SK-N-SH (cell line): ENCODE results near the gene DLEU7. TPM values are rescaled to one million over a fixed set of nuclear protein-coding genes. Genes with fewer than 3 reads are reported as not detected.
A peak's percentile ranks its signal among the peaks of the same experiment; 100 is the strongest.

ENCODE experiments used
- CTCF ChIA-PET: fragments of 300-600, 350-600 bp; formaldehyde crosslinking; extraction: SDS; loops from one replicate; lab custom pipeline; 2021; lab: Yijun Ruan, JAX
- POLR2A ChIA-PET: fragments of 350-600 bp; sonication (Branson Sonifier 250); formaldehyde crosslinking; extraction: SDS; loops from one replicate; lab custom pipeline; 2020; ENCODE audit warnings: antibody characterized with exemption, inconsistent platforms; lab: Yijun Ruan, JAX
- DNase-seq: peaks from one replicate; pipeline ENCODE4 v3.0.0; 2012
- H2AFZ ChIP-seq: fragments of 200-600 bp; sonication (generic); 2 replicates; pipeline ENCODE4 v1.8.1; 2016; ENCODE audit warnings: antibody characterized with exemption, mild to moderate bottlenecking, low read depth
- H3F3A ChIP-seq: fragments of 200-600 bp; sonication (generic); replicated peaks from 2 replicates; pipeline ENCODE3; 2016; ENCODE audit warnings: antibody characterized with exemption, mild to moderate bottlenecking; ENCODE audit not compliant: insufficient read depth
- H3K27ac ChIP-seq, 2 experiments: fragments of 200-500 bp in 1 of 2; fragments of 200-600 bp in 1 of 2; sonication (Bioruptor generic) in 1 of 2; sonication (generic), shearing (Covaris generic) in 1 of 2; 2 replicates each; pipeline versions ENCODE4 v1.5.1 to v1.6.1; 2014 to 2016; ENCODE audit warnings: low read depth in 2 of 2, inconsistent platforms in 1 of 2, low read length in 1 of 2, mild to moderate bottlenecking in 1 of 2, mixed read lengths in 1 of 2
- H3K27me3 ChIP-seq: fragments of 200-600 bp; sonication (generic), shearing (Covaris generic); 2 replicates; pipeline ENCODE4 v1.6.1; 2016; ENCODE audit warnings: mixed run types; ENCODE audit not compliant: insufficient read depth
- H3K36me3 ChIP-seq, 2 experiments: fragments of 200-500 bp in 1 of 2; fragments of 200-600 bp in 1 of 2; sonication (Bioruptor generic) in 1 of 2; sonication (generic) in 1 of 2; replicated peaks in 1 of 2; 2 replicates each; pipeline versions ENCODE3 to v1.5.1; 2014 to 2016; ENCODE audit warnings: low read length in 1 of 2, mild to moderate bottlenecking in 1 of 2; ENCODE audit not compliant: insufficient read depth in 2 of 2, control insufficient read depth in 1 of 2
- H3K4me1 ChIP-seq, 2 experiments: fragments of 200-500 bp in 1 of 2; fragments of 200-600 bp in 1 of 2; sonication (Bioruptor generic) in 1 of 2; sonication (generic), shearing (Covaris generic) in 1 of 2; 2 replicates each; pipeline versions ENCODE4 v1.5.1 to v1.6.1; 2014 to 2016; ENCODE audit warnings: low read depth in 1 of 2, low read length in 1 of 2, mixed run types in 1 of 2; ENCODE audit not compliant: insufficient read depth in 2 of 2, control insufficient read depth in 1 of 2
- H3K4me2 ChIP-seq: fragments of 200-600 bp; sonication (generic), shearing (Covaris generic); 2 replicates; pipeline ENCODE4 v1.6.1; 2017; ENCODE audit warnings: mixed run types
- H3K4me3 ChIP-seq, 2 experiments: fragments of 200-500 bp in 1 of 2; fragments of 200-600 bp in 1 of 2; sonication (Bioruptor generic) in 1 of 2; sonication (generic), shearing (Covaris generic) in 1 of 2; 2 replicates each; pipeline versions ENCODE4 v1.5.1 to v1.8.1; 2014 to 2016; ENCODE audit warnings: low read depth in 2 of 2, inconsistent platforms in 1 of 2, low read length in 1 of 2, mild to moderate bottlenecking in 1 of 2, mixed read lengths in 1 of 2, moderate library complexity in 1 of 2
- H3K79me2 ChIP-seq: fragments of 200-600 bp; sonication (generic); 2 replicates; pipeline ENCODE4 v1.8.1; 2017; ENCODE audit warnings: mild to moderate bottlenecking; ENCODE audit not compliant: insufficient read depth
- H3K9ac ChIP-seq: fragments of 200-600 bp; sonication (generic); 2 replicates; pipeline ENCODE4 v1.6.1; 2017; ENCODE audit warnings: mixed run types
- H3K9me2 ChIP-seq: fragments of 200-600 bp; sonication (generic); 2 replicates; pipeline ENCODE4 v1.6.1; 2017; ENCODE audit warnings: mixed run types
- H3K9me3 ChIP-seq: fragments of 200-600 bp; sonication (generic); 2 replicates; pipeline ENCODE4 v1.6.1; 2017; ENCODE audit warnings: mixed run types, mild to moderate bottlenecking, moderate library complexity
- H4K20me1 ChIP-seq: fragments of 200-600 bp; sonication (generic); 2 replicates; pipeline ENCODE4 v1.6.1; 2017; ENCODE audit warnings: mild to moderate bottlenecking, mixed run types; ENCODE audit not compliant: insufficient read depth
- FOXM1 ChIP-seq: IDR thresholded peaks from 2 replicates; pipeline ENCODE4 v1.4.0; 2012; ENCODE audit warnings: low read depth, mild to moderate bottlenecking
- MEF2A ChIP-seq: IDR thresholded peaks from 2 replicates; pipeline ENCODE4 v1.4.0; 2012; ENCODE audit warnings: low read depth, borderline replicate concordance
- NFIC ChIP-seq: IDR thresholded peaks from 2 replicates; pipeline ENCODE4 v1.4.0; 2012; ENCODE audit warnings: borderline replicate concordance
- NRF1 ChIP-seq: IDR thresholded peaks from 2 replicates; pipeline ENCODE4 v1.6.1; 2012; ENCODE audit warnings: low read depth, mild to moderate bottlenecking, low read length
- RAD21 ChIP-seq: IDR thresholded peaks from 2 replicates; pipeline ENCODE4 v1.6.1; 2012; ENCODE audit warnings: mild to moderate bottlenecking, low read length
- RCOR1 ChIP-seq: fragments of 150-350 bp; IDR thresholded peaks from 2 replicates; pipeline ENCODE4 v1.6.1; 2017; ENCODE audit warnings: antibody characterized with exemption, low read length
- TEAD4 ChIP-seq: IDR thresholded peaks from 2 replicates; pipeline ENCODE4 v1.4.0; 2012; ENCODE audit warnings: mild to moderate bottlenecking, borderline replicate concordance; ENCODE audit not compliant: insufficient read depth
- WGBS: methylation state at CpG from one replicate; pipeline ENCODE4 v1.1.6; 2017; ENCODE audit warnings: low lambda C conversion rate; 5-methylcytosine and 5-hydroxymethylcytosine counted together
- polyA plus RNA-seq, 3 experiments: library from polyadenylated mRNA; depleted of rRNA; stranded (reverse); fragments of >200 nt; gene quantifications; 2 replicates each; pipeline ENCODE4 v1.2.3, GENCODE V29; 2012
- TF ChIP-seq, protein P1 (sequence below): IDR thresholded peaks from 2 replicates; pipeline ENCODE4 v1.6.1; 2012; ENCODE audit warnings: mild to moderate bottlenecking, low read depth, low read length, moderate library complexity
- TF ChIP-seq, protein P2 (sequence below): IDR thresholded peaks from 2 replicates; pipeline ENCODE4 v1.4.0; 2012; ENCODE audit warnings: low read depth
- TF ChIP-seq, protein P3 (sequence below): fragments of 200-600 bp; sonication (generic); IDR thresholded peaks from 2 replicates; pipeline ENCODE4 v1.6.1; 2017; ENCODE audit warnings: antibody characterized with exemption, mild to moderate bottlenecking, moderate library complexity
- TF ChIP-seq, protein P4 (sequence below): IDR thresholded peaks from 2 replicates; pipeline ENCODE4 v1.4.0; 2012; ENCODE audit warnings: low read depth, borderline replicate concordance

The DLEU7 gene
- polyA plus RNA-seq, 1 of the 3 experiments (the other 2 are of a cell fraction) = not detected

DNA sequence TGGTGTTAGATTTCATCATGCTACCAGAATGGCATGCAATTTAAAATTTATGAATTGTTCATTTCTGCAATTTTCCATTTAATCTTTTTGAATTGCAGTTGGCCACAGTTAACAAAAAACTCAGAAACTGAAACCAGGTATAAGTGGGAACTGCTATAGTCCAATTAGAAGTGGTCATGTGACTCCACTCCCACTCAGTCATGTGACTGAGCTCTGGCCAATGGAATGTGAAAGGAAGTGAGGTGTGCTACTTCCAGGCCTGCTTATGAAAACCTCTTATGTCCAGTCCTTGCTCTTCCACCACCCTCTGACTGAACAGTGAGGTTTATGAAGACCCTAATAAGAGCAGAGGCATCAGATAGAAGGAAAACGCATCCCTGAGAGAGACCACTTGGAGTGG, 47.0 kb downstream of the DLEU7 start:
- TF ChIP-seq RAD21 (no peak), NRF1 (no peak), NFIC (no peak)
- TF ChIP-seq, protein P1, sequence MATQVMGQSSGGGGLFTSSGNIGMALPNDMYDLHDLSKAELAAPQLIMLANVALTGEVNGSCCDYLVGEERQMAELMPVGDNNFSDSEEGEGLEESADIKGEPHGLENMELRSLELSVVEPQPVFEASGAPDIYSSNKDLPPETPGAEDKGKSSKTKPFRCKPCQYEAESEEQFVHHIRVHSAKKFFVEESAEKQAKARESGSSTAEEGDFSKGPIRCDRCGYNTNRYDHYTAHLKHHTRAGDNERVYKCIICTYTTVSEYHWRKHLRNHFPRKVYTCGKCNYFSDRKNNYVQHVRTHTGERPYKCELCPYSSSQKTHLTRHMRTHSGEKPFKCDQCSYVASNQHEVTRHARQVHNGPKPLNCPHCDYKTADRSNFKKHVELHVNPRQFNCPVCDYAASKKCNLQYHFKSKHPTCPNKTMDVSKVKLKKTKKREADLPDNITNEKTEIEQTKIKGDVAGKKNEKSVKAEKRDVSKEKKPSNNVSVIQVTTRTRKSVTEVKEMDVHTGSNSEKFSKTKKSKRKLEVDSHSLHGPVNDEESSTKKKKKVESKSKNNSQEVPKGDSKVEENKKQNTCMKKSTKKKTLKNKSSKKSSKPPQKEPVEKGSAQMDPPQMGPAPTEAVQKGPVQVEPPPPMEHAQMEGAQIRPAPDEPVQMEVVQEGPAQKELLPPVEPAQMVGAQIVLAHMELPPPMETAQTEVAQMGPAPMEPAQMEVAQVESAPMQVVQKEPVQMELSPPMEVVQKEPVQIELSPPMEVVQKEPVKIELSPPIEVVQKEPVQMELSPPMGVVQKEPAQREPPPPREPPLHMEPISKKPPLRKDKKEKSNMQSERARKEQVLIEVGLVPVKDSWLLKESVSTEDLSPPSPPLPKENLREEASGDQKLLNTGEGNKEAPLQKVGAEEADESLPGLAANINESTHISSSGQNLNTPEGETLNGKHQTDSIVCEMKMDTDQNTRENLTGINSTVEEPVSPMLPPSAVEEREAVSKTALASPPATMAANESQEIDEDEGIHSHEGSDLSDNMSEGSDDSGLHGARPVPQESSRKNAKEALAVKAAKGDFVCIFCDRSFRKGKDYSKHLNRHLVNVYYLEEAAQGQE = no peak
- TF ChIP-seq, protein P2, sequence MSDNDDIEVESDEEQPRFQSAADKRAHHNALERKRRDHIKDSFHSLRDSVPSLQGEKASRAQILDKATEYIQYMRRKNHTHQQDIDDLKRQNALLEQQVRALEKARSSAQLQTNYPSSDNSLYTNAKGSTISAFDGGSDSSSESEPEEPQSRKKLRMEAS = no peak
- TF ChIP-seq, protein P3, sequence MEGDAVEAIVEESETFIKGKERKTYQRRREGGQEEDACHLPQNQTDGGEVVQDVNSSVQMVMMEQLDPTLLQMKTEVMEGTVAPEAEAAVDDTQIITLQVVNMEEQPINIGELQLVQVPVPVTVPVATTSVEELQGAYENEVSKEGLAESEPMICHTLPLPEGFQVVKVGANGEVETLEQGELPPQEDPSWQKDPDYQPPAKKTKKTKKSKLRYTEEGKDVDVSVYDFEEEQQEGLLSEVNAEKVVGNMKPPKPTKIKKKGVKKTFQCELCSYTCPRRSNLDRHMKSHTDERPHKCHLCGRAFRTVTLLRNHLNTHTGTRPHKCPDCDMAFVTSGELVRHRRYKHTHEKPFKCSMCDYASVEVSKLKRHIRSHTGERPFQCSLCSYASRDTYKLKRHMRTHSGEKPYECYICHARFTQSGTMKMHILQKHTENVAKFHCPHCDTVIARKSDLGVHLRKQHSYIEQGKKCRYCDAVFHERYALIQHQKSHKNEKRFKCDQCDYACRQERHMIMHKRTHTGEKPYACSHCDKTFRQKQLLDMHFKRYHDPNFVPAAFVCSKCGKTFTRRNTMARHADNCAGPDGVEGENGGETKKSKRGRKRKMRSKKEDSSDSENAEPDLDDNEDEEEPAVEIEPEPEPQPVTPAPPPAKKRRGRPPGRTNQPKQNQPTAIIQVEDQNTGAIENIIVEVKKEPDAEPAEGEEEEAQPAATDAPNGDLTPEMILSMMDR = no peak
- TF ChIP-seq, protein P4, sequence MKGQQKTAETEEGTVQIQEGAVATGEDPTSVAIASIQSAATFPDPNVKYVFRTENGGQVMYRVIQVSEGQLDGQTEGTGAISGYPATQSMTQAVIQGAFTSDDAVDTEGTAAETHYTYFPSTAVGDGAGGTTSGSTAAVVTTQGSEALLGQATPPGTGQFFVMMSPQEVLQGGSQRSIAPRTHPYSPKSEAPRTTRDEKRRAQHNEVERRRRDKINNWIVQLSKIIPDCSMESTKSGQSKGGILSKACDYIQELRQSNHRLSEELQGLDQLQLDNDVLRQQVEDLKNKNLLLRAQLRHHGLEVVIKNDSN = peak; percentile 40; the same call in 1 of the 2 replicates
- H3K36me3 ChIP-seq = no peaks in the 10 kb centered on the region
- no peaks in the 10 kb centered on the region for H3F3A ChIP-seq
- peaks cover 0 to 7% of the 10 kb centered on the region in 2 experiments; a peak in 2 of 4 replicates for H3K4me1 ChIP-seq
- H3K27me3 ChIP-seq = no peaks in the 10 kb centered on the region
- H3K9me2 ChIP-seq = no peaks in the 10 kb centered on the region
- no peaks in the 10 kb centered on the region for H4K20me1 ChIP-seq
- no peak overlapping the region for H3K4me2 ChIP-seq
- no peak overlapping the region for H3K27ac ChIP-seq
- no peaks in the 10 kb centered on the region for H3K79me2 ChIP-seq
- no peaks in the 10 kb centered on the region for H3K9me3 ChIP-seq
- no peak for DNase-seq
- CTCF ChIA-PET = interaction anchor here (1.1 kb wide), 1 partner anchor 10 kb away, joined by 3 read pairs; no protein-coding TSS in a partner anchor
- H3K4me3 ChIP-seq = no peak overlapping the region
- 100% methylated on average over 1 of the region's 1 CpG for whole genome bisulfite sequencing
- no peak overlapping the region for H3K9ac ChIP-seq
- POLR2A ChIA-PET = no interaction called here
- H2AFZ ChIP-seq = no peak overlapping the region

DNA sequence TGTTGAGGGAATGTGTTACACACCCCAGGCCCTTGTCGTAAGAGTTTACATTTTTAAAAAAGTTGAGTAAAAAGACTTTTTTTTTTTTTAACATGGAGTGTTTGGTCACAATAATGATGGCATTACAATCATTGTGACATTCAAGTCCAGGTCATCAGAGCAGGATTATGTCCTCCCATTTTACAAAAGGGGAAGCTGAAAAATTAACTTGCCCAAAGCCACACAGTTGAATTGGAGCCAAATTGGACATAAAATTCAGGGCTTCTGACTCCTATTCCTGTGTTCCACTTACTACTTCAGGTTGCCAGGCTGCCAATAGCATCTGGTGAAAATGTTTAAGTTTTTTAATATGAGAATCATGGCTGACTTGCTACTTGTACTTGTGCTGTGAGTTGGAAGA, 49.3 kb downstream of the DLEU7 start:
- H3K4me3 ChIP-seq = no peak overlapping the region
- H3K27ac ChIP-seq = no peak overlapping the region
- no peak overlapping the region for H3K4me2 ChIP-seq
- H3K9me3 ChIP-seq = no peaks in the 10 kb centered on the region
- POLR2A ChIA-PET = no interaction called here
- DNase-seq = no peak
- H3K36me3 ChIP-seq = no peaks in the 10 kb centered on the region
- TF ChIP-seq RCOR1 = no peak
- TF ChIP-seq MEF2A = no peak
- TF ChIP-seq NRF1 = no peak
- TF ChIP-seq FOXM1 = no peak
- TF ChIP-seq TEAD4 = no peak
- H3F3A ChIP-seq = no peaks in the 10 kb centered on the region
- no peaks in the 10 kb centered on the region for H3K9me2 ChIP-seq
- no peak overlapping the region for H3K9ac ChIP-seq
- H4K20me1 ChIP-seq = no peaks in the 10 kb centered on the region
- H3K4me1 ChIP-seq = no peaks in the 10 kb centered on the region
- H3K27me3 ChIP-seq = no peaks in the 10 kb centered on the region
- CTCF ChIA-PET = no interaction called here
- WGBS = 100% methylated on average over 1 of the region's 1 CpG
- H2AFZ ChIP-seq = no peak overlapping the region
- H3K79me2 ChIP-seq = no peaks in the 10 kb centered on the region
